Activated naive CD8-positive, alpha-beta T cell treated with anti-CD3 and anti-CD28 coated beads, Interleukin-2, amount 50 U/mL, for 24 hours (primary cell): ENCODE data around the gene ITGA4.

Experiments used
- ATAC-seq: fragments of 150-1000 bp; cut with Tn5 transposase; one replicate; pipeline ENCODE4 v1.10.0; 2021
- DNase-seq: peaks from one replicate; pipeline ENCODE4 v3.0.0; 2021
- H3K27ac Mint-ChIP-seq: one replicate; pipeline ENCODE4 v1.8.0; 2021; ENCODE audit warnings: mild to moderate bottlenecking, mixed read lengths
- H3K27me3 Mint-ChIP-seq: one replicate; pipeline ENCODE4 v1.8.0; 2021; ENCODE audit warnings: mixed read lengths
- H3K36me3 Mint-ChIP-seq: one replicate; pipeline ENCODE4 v1.8.0; 2021; ENCODE audit warnings: low read depth, mixed read lengths
- H3K4me1 Mint-ChIP-seq: one replicate; pipeline ENCODE4 v1.8.0; 2021; ENCODE audit warnings: mixed read lengths
- H3K4me3 Mint-ChIP-seq: one replicate; pipeline ENCODE4 v1.8.0; 2021; ENCODE audit warnings: mild to moderate bottlenecking, moderate library complexity, mixed read lengths
- H3K9me3 Mint-ChIP-seq: one replicate; pipeline ENCODE4 v1.8.0; 2021; ENCODE audit warnings: mixed read lengths

ITGA4 gene

DNA sequence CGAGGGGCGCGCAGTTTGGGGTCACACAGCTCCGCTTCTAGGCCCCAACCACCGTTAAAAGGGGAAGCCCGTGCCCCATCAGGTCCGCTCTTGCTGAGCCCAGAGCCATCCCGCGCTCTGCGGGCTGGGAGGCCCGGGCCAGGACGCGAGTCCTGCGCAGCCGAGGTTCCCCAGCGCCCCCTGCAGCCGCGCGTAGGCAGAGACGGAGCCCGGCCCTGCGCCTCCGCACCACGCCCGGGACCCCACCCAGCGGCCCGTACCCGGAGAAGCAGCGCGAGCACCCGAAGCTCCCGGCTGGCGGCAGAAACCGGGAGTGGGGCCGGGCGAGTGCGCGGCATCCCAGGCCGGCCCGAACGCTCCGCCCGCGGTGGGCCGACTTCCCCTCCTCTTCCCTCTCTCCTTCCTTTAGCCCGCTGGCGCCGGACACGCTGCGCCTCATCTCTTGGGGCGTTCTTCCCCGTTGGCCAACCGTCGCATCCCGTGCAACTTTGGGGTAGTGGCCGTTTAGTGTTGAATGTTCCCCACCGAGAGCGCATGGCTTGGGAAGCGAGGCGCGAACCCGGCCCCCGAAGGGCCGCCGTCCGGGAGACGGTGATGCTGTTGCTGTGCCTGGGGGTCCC, at the start of gene ITGA4:
Gene ITGA4 (plus strand): TSS at position 266 of the 620 bp plus-strand sequence. CDS start 269 bp downstream, at position 535.
- DNase-seq, result peak; percentile 89
- no peaks in the 10 kb centered on the region for H3K9me3 Mint-ChIP-seq
- H3K4me1 Mint-ChIP-seq, result peaks cover 56% of the 10 kb centered on the region
- H3K36me3 Mint-ChIP-seq, result peaks cover 6% of the 10 kb centered on the region
- ATAC-seq, result peak; percentile 87
- peak within 1 kb of the TSS; percentile 94 for H3K4me3 Mint-ChIP-seq
- H3K27ac Mint-ChIP-seq, result peak within 1 kb of the TSS; percentile 96
- no peaks in the 10 kb centered on the region for H3K27me3 Mint-ChIP-seq

DNA sequence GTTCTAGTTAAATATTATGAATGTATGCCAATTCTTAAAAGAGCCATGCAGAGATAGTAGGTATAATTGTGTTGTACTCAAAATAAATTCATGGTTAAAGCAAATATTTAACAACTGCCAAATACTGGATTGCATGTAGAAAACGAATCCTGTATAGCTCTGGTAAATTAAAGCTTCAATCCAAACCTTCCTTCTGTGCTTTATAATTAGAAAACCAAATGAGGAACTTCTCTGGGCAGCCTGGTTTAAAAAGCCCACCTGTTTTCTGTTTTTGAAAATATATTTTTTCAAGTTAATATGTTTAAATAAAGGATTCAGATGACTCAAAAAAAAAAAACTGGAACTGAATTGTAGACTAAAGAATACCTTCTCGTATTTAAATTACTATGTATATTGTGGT, 48.3 kb upstream of the ITGA4 start:
- Mint-ChIP-seq H3K36me3 (peaks cover 6% of the 10 kb centered on the region), H3K27me3 (no peaks in the 10 kb centered on the region), H3K27ac (no peak overlapping the region), H3K9me3 (peaks cover 25% of the 10 kb centered on the region), H3K4me3 (no peak overlapping the region), H3K4me1 (peaks cover 28% of the 10 kb centered on the region)
- DNase-seq (no peak), ATAC-seq (no peak)

DNA sequence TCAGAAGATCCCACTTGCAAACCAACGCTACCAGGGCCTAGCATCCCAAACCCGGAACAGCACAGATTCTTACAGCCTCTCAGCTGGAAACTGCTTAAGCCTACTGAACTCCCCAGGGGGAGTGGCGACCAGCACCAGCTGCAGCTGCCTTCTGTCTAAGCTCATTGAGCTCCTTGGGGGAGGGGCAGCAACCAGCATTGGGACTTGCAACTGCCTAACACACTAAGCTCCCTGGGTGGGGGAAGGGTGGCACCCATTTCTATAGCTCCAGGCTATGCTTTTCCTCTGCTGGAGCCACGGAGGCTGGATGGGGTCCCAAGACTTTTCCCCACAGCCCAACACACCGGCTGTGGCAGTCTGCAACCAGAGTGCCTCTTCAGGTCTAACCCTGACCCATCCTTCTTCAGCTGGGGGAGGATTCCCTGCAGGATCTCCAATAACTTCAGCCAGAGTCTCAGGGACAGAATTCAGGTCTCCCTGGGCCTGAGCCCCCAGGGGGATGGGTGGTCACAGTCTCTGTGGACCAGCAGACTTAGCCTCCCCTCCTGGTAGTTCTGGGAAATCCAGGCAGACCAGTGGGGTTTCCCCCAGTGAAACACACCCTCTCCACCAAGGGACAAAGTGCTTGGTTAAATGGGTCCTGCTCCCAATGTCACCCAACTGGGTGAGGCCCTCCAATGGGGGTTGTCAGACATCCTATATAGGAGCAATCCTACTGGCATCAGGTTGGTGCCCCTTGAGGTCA, 45.9 kb upstream of the ITGA4 start:
- no peaks in the 10 kb centered on the region for H3K27me3 Mint-ChIP-seq
- H3K4me1 Mint-ChIP-seq, result peaks cover 15% of the 10 kb centered on the region
- no peak overlapping the region for H3K27ac Mint-ChIP-seq
- no peak for DNase-seq
- no peak overlapping the region for H3K4me3 Mint-ChIP-seq
- ATAC-seq, result no peak
- peaks cover 38% of the 10 kb centered on the region for H3K9me3 Mint-ChIP-seq
- peaks cover 7% of the 10 kb centered on the region for H3K36me3 Mint-ChIP-seq

DNA sequence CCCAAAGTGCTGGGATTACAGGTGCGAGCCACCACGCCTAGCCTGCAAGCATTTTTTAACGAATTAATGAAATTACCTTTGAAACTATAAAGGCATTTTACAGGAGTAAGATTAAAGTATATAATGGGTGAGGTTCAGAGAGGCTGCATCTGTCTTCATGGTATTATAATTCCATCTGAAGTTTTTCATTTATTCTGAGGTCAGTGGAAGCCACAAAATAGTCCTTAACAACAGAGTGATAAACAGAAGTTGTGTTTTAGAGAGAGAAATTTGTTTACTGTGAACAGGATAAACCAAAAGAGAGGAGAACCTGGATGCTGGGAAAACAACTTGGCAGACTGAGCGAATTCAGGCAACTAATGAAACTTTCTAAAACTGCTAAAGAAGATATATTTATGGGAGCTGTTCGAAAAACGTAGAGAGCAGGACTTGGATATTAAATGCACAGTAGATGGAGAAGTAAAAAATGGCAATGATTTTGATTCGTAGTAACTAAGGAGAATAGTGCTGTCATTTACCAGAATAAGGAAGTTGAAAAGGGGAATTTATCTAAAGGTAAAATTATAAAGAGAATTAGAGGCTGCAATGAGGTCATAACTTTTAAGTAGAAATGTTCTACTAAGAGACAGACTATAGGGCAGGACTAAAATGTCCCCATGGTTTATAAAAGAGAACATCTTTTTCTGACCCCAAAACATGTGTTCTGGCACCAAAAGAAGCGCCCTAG, 37.9 kb upstream of the ITGA4 start:
- DNase-seq, result no peak
- no peak overlapping the region for H3K4me3 Mint-ChIP-seq
- H3K9me3 Mint-ChIP-seq, result peaks cover 20% of the 10 kb centered on the region
- H3K4me1 Mint-ChIP-seq, result peaks cover 28% of the 10 kb centered on the region
- H3K36me3 Mint-ChIP-seq, result peaks cover 1% of the 10 kb centered on the region
- no peaks in the 10 kb centered on the region for H3K27me3 Mint-ChIP-seq
- ATAC-seq, result no peak
- H3K27ac Mint-ChIP-seq, result peak overlapping the region; percentile 27

DNA sequence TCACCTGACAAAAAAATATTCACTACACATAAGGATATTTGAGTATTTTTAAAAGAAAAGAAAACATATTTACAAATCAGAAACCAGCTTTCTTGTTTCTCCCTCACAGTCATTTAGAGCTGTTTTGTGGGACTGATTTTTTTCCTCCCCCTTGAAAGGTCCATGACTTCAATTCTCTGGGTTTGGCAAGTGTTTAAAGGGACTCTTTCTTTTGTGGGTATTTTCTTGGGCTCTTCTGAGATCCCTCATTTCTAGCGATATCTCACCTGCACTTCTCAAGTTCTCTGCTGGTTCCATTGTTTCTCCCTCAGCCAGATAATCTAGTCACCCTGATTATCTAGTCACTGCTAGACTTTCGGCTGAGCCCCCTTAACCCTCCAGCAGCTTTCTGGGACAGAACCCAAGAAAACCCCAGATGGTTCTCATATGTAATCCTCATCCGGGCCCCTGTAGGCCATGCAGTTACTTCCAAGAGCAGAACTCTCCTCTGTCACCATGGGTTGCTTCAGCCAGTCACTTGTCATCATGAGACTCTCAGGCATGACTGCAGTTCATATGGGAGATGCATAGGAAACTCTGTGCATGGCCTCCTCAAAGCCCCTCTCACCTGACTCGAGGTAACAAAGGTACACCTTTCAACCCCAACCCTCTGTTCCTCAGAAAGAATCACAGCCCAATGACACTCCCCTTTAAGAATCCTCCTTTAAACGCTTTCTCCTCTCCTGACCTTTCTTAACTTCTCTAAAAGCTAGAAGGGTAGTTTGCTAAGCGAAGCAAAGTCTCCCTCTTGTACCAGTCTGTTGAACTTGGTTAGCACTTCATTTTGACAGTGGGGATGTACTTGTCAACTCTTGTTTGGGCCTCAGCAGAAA, 36.7 kb upstream of the ITGA4 start:
- H3K4me3 Mint-ChIP-seq, result no peak overlapping the region
- H3K4me1 Mint-ChIP-seq, result peaks cover 28% of the 10 kb centered on the region
- DNase-seq (no peak), ATAC-seq (no peak)
- H3K9me3 Mint-ChIP-seq, result peaks cover 10% of the 10 kb centered on the region
- H3K27ac Mint-ChIP-seq, result peak overlapping the region; percentile 58
- no peaks in the 10 kb centered on the region for H3K27me3 Mint-ChIP-seq
- H3K36me3 Mint-ChIP-seq, result no peaks in the 10 kb centered on the region

DNA sequence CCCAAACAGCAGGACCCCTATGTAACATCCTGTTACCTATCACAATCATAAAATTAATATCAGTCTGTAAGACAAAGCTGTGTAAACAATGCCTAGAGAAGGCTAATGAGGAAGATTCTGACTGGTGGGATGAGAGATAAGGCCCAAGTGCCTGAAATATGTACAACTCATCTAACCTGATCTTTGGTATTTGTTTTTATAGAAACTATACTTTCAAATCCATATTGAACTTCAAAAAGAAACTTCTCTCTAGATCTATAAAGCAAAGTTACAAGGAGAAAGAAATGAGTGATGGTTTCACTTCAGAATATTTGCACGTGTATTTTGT, 36.1 kb upstream of the ITGA4 start:
- peaks cover 28% of the 10 kb centered on the region for H3K4me1 Mint-ChIP-seq
- H3K9me3 Mint-ChIP-seq, result peaks cover 7% of the 10 kb centered on the region
- DNase-seq, result no peak
- H3K36me3 Mint-ChIP-seq, result no peaks in the 10 kb centered on the region
- H3K4me3 Mint-ChIP-seq, result no peak overlapping the region
- ATAC-seq, result no peak
- peak overlapping the region; percentile 58 for H3K27ac Mint-ChIP-seq
- H3K27me3 Mint-ChIP-seq, result no peaks in the 10 kb centered on the region

DNA sequence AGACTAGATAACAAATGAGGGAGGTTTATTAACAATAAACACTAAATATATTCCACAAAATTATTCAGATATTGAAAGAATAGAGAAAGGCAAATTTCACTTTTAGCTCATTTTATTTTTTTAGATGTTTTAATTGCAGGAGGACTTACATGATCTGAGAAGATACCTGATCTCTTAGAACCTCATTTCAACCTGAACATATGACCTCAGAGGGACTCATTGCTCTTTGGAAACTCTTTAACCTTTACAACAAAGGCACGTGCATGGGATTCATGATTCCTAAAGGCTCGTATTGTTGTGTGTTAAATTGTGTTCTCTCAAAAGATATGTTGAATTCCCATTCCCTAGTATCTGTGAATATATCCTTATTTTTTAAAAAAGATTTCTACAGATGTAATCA, 35.7 kb upstream of the ITGA4 start:
- DNase-seq, result no peak
- ATAC-seq, result no peak
- Mint-ChIP-seq H3K4me3 (no peak overlapping the region), H3K4me1 (peaks cover 25% of the 10 kb centered on the region), H3K36me3 (no peaks in the 10 kb centered on the region), H3K27ac (peak overlapping the region; percentile 58), H3K9me3 (peaks cover 3% of the 10 kb centered on the region), H3K27me3 (no peaks in the 10 kb centered on the region)

DNA sequence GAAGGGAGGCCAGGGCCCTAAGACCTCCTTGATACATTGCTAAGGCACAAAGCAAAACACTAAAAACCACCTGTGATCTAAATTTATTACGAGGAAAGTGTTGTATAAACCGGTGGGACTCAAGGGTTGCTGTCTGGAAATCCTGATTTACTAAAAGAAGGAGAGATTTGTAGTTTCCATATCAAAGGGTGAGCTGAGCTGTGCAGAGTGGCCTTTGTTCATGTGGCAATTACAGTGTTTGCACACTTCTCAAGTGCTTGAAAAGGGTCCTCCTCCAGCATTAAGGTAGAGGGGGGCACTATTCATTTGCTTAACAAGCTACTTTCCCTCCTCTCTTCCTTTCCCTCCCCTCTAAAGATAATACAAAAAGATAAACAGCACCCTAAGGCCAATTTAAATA, 30.5 kb upstream of the ITGA4 start:
- Mint-ChIP-seq H3K27ac (no peak overlapping the region), H3K27me3 (no peaks in the 10 kb centered on the region), H3K36me3 (no peaks in the 10 kb centered on the region), H3K4me1 (peaks cover 32% of the 10 kb centered on the region), H3K4me3 (no peak overlapping the region), H3K9me3 (no peaks in the 10 kb centered on the region)
- DNase-seq (no peak), ATAC-seq (no peak)

DNA sequence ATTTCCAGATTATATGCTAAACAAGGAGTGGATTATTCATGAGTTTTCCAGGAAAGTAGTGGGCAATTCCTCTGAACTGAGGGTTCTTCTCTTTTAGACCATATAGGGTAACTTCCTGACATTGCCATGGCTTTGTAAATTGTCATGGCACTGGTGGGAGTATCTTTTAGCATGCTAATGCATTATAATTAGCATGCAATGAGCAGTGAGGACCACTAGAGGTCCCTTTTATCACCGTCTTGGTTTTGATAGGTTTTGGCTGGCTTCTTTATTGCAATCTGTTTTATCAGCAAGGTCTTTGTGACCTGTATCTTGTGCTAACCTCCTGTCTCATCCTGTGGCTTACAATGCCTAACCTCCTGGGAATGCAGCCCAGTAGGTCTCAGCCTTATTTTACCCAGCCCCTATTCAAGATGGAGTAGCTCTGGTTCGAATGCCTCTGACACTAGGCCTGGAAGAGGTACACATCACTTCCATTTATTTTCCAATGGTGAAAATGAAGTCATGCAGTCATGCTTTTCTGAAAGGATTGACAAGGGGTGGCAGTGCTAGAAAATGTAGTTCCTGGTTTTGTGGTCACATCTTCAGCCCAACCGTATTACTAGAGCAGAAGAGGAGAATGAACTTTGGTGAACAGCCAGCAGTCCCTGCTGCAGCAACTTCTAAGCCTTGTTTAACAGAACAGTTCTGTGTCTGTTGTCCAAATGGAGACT, 26.6 kb upstream of the ITGA4 start:
- Mint-ChIP-seq H3K27ac (peak overlapping the region; percentile 5), H3K27me3 (no peaks in the 10 kb centered on the region), H3K4me1 (peaks cover 26% of the 10 kb centered on the region), H3K4me3 (no peak overlapping the region), H3K9me3 (no peaks in the 10 kb centered on the region), H3K36me3 (peaks cover 5% of the 10 kb centered on the region)
- peak; percentile 57 for ATAC-seq
- DNase-seq, result no peak

DNA sequence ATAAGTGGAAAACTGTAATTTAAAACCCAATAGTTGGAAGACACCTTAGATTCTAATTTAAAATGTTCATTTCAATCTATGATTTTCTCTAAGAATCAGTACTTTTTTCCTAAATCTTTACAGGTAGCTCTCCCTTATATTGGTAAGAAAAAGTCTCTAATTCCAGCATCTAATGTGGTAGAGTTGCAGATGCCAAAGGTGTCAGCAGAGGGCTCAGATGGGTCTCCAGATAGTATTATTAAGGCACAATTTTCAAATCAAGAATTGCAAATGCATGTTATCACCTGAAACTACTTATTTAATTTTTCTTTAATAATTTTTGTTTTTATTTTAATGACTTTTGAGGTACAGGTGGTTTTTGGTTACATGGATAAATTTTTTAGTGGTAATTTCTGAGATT, 25.5 kb upstream of the ITGA4 start:
- no peak overlapping the region for H3K27ac Mint-ChIP-seq
- no peak overlapping the region for H3K4me3 Mint-ChIP-seq
- H3K4me1 Mint-ChIP-seq, result peaks cover 26% of the 10 kb centered on the region
- no peaks in the 10 kb centered on the region for H3K27me3 Mint-ChIP-seq
- DNase-seq (no peak), ATAC-seq (no peak)
- H3K9me3 Mint-ChIP-seq, result no peaks in the 10 kb centered on the region
- H3K36me3 Mint-ChIP-seq, result peaks cover 5% of the 10 kb centered on the region

DNA sequence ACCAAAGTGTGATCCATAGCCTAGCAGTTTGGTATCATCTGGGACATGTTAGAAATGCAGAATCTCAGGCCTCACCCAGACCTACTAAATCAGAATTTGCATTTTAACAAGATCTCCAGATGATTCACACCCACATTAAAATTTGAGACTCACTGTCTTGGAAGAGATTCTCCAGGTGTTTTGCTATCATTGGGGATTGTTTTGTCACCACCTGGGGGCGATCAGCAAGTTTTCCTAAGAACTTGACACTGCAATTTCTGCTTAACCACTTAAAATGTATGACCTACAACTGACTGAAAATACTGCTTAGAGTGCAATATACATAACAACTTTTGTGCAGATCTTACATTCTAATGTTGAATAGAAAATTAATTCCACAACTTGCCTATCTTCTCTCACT, 18.9 kb upstream of the ITGA4 start:
- ATAC-seq (no peak), DNase-seq (no peak)
- no peak overlapping the region for H3K4me3 Mint-ChIP-seq
- H3K36me3 Mint-ChIP-seq, result peaks cover 5% of the 10 kb centered on the region
- H3K4me1 Mint-ChIP-seq, result peaks cover 21% of the 10 kb centered on the region
- no peaks in the 10 kb centered on the region for H3K9me3 Mint-ChIP-seq
- H3K27ac Mint-ChIP-seq, result no peak overlapping the region
- no peaks in the 10 kb centered on the region for H3K27me3 Mint-ChIP-seq

DNA sequence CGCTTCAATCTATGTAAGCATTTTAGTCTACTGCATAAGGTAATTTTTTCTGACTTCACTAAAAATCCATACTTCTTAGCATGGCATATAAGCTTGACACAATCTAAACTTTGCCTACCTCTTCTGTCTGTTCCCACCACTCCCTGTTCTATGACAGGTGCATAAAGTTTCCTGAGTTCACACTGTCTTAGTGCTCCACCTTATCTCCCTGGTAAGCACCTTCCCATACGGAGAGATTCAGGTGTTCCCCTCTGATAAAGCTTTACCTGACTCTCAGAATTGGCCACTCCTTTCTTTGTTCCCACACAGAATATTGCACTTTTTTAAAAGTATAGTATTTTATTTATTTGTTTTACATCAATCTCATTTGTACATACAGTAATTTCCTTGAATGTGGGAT, 16.8 kb upstream of the ITGA4 start:
- peaks cover 27% of the 10 kb centered on the region for H3K4me1 Mint-ChIP-seq
- DNase-seq (no peak), ATAC-seq (no peak)
- no peak overlapping the region for H3K4me3 Mint-ChIP-seq
- no peaks in the 10 kb centered on the region for H3K9me3 Mint-ChIP-seq
- no peaks in the 10 kb centered on the region for H3K36me3 Mint-ChIP-seq
- H3K27ac Mint-ChIP-seq, result no peak overlapping the region
- no peaks in the 10 kb centered on the region for H3K27me3 Mint-ChIP-seq

DNA sequence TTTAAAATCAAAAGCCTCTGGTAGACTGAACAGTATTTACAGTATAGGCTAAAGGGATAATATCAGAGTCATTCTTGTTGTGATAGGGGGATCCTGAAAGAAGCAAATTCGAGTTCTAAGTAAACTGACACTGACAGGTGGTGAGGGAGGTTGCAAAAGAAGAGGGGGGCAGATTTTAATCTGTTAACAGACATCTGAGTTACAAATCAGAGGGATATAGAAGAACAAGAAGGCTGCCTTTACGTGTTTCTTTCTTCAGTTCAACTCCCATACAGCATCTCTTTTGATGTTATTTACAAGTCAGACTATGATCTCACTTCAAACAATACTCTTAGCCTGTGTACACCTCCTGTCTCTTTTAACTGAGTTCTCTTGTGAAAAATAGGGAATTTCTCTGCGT, 16.3 kb upstream of the ITGA4 start:
- Mint-ChIP-seq H3K4me3 (no peak overlapping the region), H3K27ac (no peak overlapping the region), H3K36me3 (no peaks in the 10 kb centered on the region), H3K27me3 (no peaks in the 10 kb centered on the region), H3K9me3 (no peaks in the 10 kb centered on the region), H3K4me1 (peaks cover 27% of the 10 kb centered on the region)
- DNase-seq (no peak), ATAC-seq (no peak)

DNA sequence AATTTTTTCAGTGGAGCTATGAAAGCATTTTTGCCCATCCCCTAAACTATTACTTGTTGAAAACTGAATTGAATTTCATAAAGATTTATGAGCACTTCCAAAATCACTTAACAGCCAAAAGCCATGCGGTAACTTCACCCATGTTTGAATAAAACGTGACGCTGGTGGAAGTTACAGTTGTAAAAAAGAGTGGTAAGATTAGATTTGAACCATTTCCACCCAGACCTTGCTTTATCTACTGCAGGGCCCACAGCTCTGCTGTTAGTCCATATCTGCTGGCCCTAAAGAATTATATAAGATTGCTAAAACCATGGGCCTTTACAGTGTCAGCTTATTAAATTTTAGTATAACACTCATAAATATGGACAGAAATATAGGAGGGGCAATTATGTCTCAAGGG, 15.5 kb upstream of the ITGA4 start:
- Mint-ChIP-seq H3K4me1 (peaks cover 27% of the 10 kb centered on the region), H3K27me3 (no peaks in the 10 kb centered on the region), H3K9me3 (no peaks in the 10 kb centered on the region), H3K4me3 (no peak overlapping the region), H3K27ac (no peak overlapping the region), H3K36me3 (no peaks in the 10 kb centered on the region)
- no peak for ATAC-seq
- DNase-seq, result no peak
